Measurements from ENCODE around the gene TELO2. TPM values are rescaled to one million over a fixed set of nuclear protein-coding genes. Genes with fewer than 3 reads are reported as not detected.

The TELO2 gene
- total and polyA plus RNA-seq, 9 donors = 0.27 to 36.8 (median 31.7) TPM

DNA sequence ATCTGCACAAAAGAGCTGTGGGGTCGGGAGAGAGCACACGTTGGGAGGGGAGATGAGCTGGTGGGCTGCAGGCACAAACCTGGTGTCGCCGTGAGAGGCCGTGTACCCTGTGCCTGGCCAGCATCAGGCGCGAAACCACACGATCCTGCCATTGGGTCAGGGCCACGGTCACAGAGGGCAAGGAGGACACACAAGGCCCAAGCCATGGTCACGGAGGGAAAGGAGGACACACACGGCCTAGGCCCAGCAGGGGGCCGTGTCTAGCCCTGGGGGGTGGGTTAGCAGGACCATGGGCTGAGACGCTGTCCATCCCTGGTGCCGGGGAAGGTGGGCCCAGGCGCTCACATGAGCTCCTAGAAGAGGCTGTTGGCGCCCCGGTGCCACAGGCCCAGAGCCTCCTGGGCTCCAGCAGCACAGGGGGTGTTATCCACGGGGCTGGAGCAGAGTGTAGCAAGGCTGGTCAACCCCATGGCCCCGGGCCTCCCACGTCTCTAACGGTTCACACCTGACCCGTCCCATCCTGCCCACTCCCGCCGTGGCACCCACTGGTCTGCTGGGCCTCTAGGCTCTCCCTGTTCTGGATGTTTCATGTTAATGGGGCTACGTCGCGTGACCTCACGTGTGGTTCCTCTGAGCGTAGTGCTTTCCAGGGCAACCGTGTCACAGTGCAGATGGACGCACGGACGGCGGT, 41.3 kb upstream of the TELO2 start:
- TF ChIP-seq POLR2A (IDR thresholded peaks at IDR 0.05) = no peak
- no peak for TF ChIP-seq EP300 (IDR thresholded peaks at IDR 0.05)
- TF ChIP-seq CTCF (IDR thresholded peaks at IDR 0.05) = no peak
- H3K36me3 ChIP-seq = no peaks in the 10 kb centered on the region
- no peaks in the 10 kb centered on the region for H3K9me3 ChIP-seq
- 90 to 94% (median 92%) methylated on average over 34 of the region's 34 CpGs for WGBS, 3 donors
- no peaks in the 10 kb centered on the region for H3K27me3 ChIP-seq
- DNase-seq = no peak
- intact Hi-C loops (cut with DNase I) = no loop called here
- no peak overlapping the region for H3K27ac ChIP-seq
- no peaks in the 10 kb centered on the region for H3K4me1 ChIP-seq (ENCODE audit: insufficient read depth)
- no peak overlapping the region for H3K4me3 ChIP-seq

GRCh38 chr16:1452530-1452929, 40.6 kb upstream of the TELO2 start:
- no peaks in the 10 kb centered on the region for H3K4me1 ChIP-seq (ENCODE audit: insufficient read depth)
- no peaks in the 10 kb centered on the region for H3K36me3 ChIP-seq
- H3K27me3 ChIP-seq = no peaks in the 10 kb centered on the region
- intact Hi-C loops (cut with DNase I) = no loop called here
- H3K4me3 ChIP-seq = no peak overlapping the region
- H3K9me3 ChIP-seq = no peaks in the 10 kb centered on the region
- 90 to 97% (median 93%) methylated on average over 20 of the region's 20 CpGs for WGBS, 3 donors
- H3K27ac ChIP-seq = no peak overlapping the region
- TF ChIP-seq EP300 (IDR thresholded peaks at IDR 0.05) (no peak), POLR2A (IDR thresholded peaks at IDR 0.05) (no peak), CTCF (IDR thresholded peaks at IDR 0.05) (no peak)
- DNase-seq = no peak

DNA sequence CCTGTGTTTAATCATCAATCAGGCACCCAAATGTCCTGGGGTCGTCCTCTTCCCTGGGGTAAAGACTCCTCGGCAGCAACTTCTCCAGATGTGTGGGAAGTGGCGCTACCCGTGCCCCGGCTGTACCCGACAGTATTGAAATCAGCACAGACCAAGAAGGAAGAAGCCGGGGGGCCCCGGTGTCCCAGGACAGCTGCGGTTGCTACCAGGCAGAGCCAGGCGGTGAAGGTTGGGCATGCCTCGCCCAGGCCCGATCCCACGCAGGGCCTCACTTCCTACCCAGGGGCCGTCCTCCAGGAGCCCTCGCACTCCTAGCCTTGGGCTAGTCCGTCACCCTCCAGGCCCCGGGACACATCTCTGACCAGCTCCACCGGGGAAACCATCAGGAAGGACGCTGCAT, 39.8 kb upstream of the TELO2 start:
- intact Hi-C loops (cut with DNase I) = no loop called here
- Histone ChIP-seq H3K27me3 (no peaks in the 10 kb centered on the region), H3K4me1 (ENCODE audit: insufficient read depth) (no peaks in the 10 kb centered on the region), H3K27ac (no peak overlapping the region), H3K9me3 (no peaks in the 10 kb centered on the region), H3K4me3 (no peak overlapping the region), H3K36me3 (no peaks in the 10 kb centered on the region)
- WGBS, 3 donors = 93 to 96% (median 94%) methylated on average over 19 of the region's 19 CpGs
- TF ChIP-seq CTCF (IDR thresholded peaks at IDR 0.05) (no peak), POLR2A (IDR thresholded peaks at IDR 0.05) (no peak), EP300 (IDR thresholded peaks at IDR 0.05) (no peak)
- DNase-seq = no peak

DNA sequence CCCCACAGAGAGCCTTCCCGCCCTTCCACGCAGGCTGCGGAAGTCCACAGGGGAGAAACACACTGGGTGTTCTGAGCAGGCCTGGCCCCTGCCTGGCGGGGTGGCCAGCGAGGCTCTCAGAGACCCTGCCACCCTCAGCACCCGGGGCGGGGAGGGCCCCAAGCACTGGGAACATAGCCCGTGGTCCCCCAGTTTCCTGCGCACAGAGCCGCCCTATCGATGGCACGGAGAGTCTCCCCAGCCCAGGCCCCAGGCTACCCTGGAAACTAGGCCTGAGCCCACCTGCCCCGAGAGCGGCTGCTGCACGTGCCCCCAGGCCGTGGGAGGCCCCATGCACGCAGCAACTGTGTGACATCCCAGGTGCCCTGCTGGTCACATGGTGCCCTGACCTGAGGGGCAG, 38.6 kb upstream of the TELO2 start:
- H3K36me3 ChIP-seq = no peaks in the 10 kb centered on the region
- intact Hi-C loops (cut with DNase I) = no loop called here
- H3K27me3 ChIP-seq = no peaks in the 10 kb centered on the region
- no peak overlapping the region for H3K4me3 ChIP-seq
- TF ChIP-seq CTCF (IDR thresholded peaks at IDR 0.05) (no peak), EP300 (IDR thresholded peaks at IDR 0.05) (no peak), POLR2A (IDR thresholded peaks at IDR 0.05) (no peak)
- WGBS, 3 donors = 90 to 96% (median 90%) methylated on average over 11 to 17 of the region's 17 CpGs
- H3K27ac ChIP-seq = no peak overlapping the region
- H3K4me1 ChIP-seq (ENCODE audit: insufficient read depth) = no peaks in the 10 kb centered on the region
- no peak for DNase-seq
- no peaks in the 10 kb centered on the region for H3K9me3 ChIP-seq
